ENCODE results near the gene LSM14A. TPM values are rescaled to one million over a fixed set of nuclear protein-coding genes. Genes with fewer than 3 reads are reported as not detected.
"Not testable (repeated sequence)": the region's sequence is repeated elsewhere in the genome, so short reads cannot be mapped to it uniquely, and the experiment has no call there.

LSM14A gene
- total RNA-seq, 1 donor from 2014 or later, result 95.8 TPM

GRCh38 chr19:34184880-34185491 is 12.7 kb downstream of the LSM14A start:
- peaks cover 31% of the 10 kb centered on the region for H3K36me3 Mint-ChIP-seq (ENCODE audit: low read depth)
- no peak overlapping the region for H3K4me3 Mint-ChIP-seq (ENCODE audit: low read depth)
- intact Hi-C loops (cut with micrococcal nuclease), result no loop called here
- H3K27me3 Mint-ChIP-seq (ENCODE audit: low read depth), result no peaks in the 10 kb centered on the region
- no peak for DNase-seq (ENCODE audit: low spot score)
- H3K4me1 Mint-ChIP-seq (ENCODE audit: low read depth), result peaks cover 43% of the 10 kb centered on the region
- H3K9me3 Mint-ChIP-seq, result no peaks in the 10 kb centered on the region
- H3K27ac Mint-ChIP-seq, result no peak overlapping the region

- DNase-seq (ENCODE audit: low spot score), result no peak
- H3K9me3 Mint-ChIP-seq, result no peaks in the 10 kb centered on the region
- peaks cover 44% of the 10 kb centered on the region for H3K4me1 Mint-ChIP-seq (ENCODE audit: low read depth)
- intact Hi-C loops (cut with micrococcal nuclease), result no loop called here
- H3K27ac Mint-ChIP-seq, result no peak overlapping the region
- H3K4me3 Mint-ChIP-seq (ENCODE audit: low read depth), result no peak overlapping the region
- H3K36me3 Mint-ChIP-seq (ENCODE audit: low read depth), result peaks cover 22% of the 10 kb centered on the region
- no peaks in the 10 kb centered on the region for H3K27me3 Mint-ChIP-seq (ENCODE audit: low read depth)
These were observed 13.9 kb downstream of the LSM14A start for GRCh38 chr19:34186205-34186604.

- no peak overlapping the region for H3K4me3 Mint-ChIP-seq (ENCODE audit: low read depth)
These were observed 14.7 kb downstream of the LSM14A start for GRCh38 chr19:34187011-34187410.

GRCh38 chr19:34188408-34188807 is 16.1 kb downstream of the LSM14A start:
- H3K27me3 Mint-ChIP-seq (ENCODE audit: low read depth), result no peaks in the 10 kb centered on the region
- H3K9me3 Mint-ChIP-seq, result no peaks in the 10 kb centered on the region
- no peak overlapping the region for H3K4me3 Mint-ChIP-seq (ENCODE audit: low read depth)
- peaks cover 45% of the 10 kb centered on the region for H3K4me1 Mint-ChIP-seq (ENCODE audit: low read depth)
- H3K27ac Mint-ChIP-seq, result no peak overlapping the region
- DNase-seq (ENCODE audit: low spot score), result no peak
- H3K36me3 Mint-ChIP-seq (ENCODE audit: low read depth), result peaks cover 16% of the 10 kb centered on the region
- intact Hi-C loops (cut with micrococcal nuclease), result no loop called here

More at GRCh38 chr19:34187011-34187410, 14.7 kb downstream of the LSM14A start:
- no peak overlapping the region for H3K27ac Mint-ChIP-seq
- peaks cover 46% of the 10 kb centered on the region for H3K4me1 Mint-ChIP-seq (ENCODE audit: low read depth)
- no peaks in the 10 kb centered on the region for H3K27me3 Mint-ChIP-seq (ENCODE audit: low read depth)
- no peak for DNase-seq (ENCODE audit: low spot score)
- intact Hi-C loops (cut with micrococcal nuclease), result no loop called here
- H3K36me3 Mint-ChIP-seq (ENCODE audit: low read depth), result peaks cover 23% of the 10 kb centered on the region
- H3K9me3 Mint-ChIP-seq, result no peaks in the 10 kb centered on the region

GRCh38 chr19:34189199-34189916 is 17.1 kb downstream of the LSM14A start:
- H3K36me3 Mint-ChIP-seq (ENCODE audit: low read depth), result peaks cover 23% of the 10 kb centered on the region
- H3K27me3 Mint-ChIP-seq (ENCODE audit: low read depth), result no peaks in the 10 kb centered on the region
- intact Hi-C loops (cut with micrococcal nuclease), result no loop called here
- H3K27ac Mint-ChIP-seq, result no peak overlapping the region
- no peaks in the 10 kb centered on the region for H3K9me3 Mint-ChIP-seq
- peaks cover 47% of the 10 kb centered on the region for H3K4me1 Mint-ChIP-seq (ENCODE audit: low read depth)
- no peak for DNase-seq (ENCODE audit: low spot score)
- H3K4me3 Mint-ChIP-seq (ENCODE audit: low read depth), result no peak overlapping the region

- H3K27ac Mint-ChIP-seq, result no peak overlapping the region
- H3K4me3 Mint-ChIP-seq (ENCODE audit: low read depth), result no peak overlapping the region
- H3K36me3 Mint-ChIP-seq (ENCODE audit: low read depth), result peaks cover 30% of the 10 kb centered on the region
- H3K9me3 Mint-ChIP-seq, result no peaks in the 10 kb centered on the region
- DNase-seq (ENCODE audit: low spot score), result no peak
- H3K27me3 Mint-ChIP-seq (ENCODE audit: low read depth), result no peaks in the 10 kb centered on the region
- intact Hi-C loops (cut with micrococcal nuclease), result no loop called here
- peaks cover 42% of the 10 kb centered on the region for H3K4me1 Mint-ChIP-seq (ENCODE audit: low read depth)
These were observed 17.7 kb downstream of the LSM14A start for GRCh38 chr19:34189917-34190425.

- Mint-ChIP-seq H3K36me3 (ENCODE audit: low read depth) (peaks cover 30% of the 10 kb centered on the region), H3K4me1 (ENCODE audit: low read depth) (peaks cover 28% of the 10 kb centered on the region), H3K27me3 (ENCODE audit: low read depth) (no peaks in the 10 kb centered on the region), H3K9me3 (no peaks in the 10 kb centered on the region), H3K27ac (no peak overlapping the region), H3K4me3 (ENCODE audit: low read depth) (no peak overlapping the region)
- intact Hi-C loops (cut with micrococcal nuclease), result no loop called here
- no peak for DNase-seq (ENCODE audit: low spot score)
These were observed 19.2 kb downstream of the LSM14A start for GRCh38 chr19:34191355-34191962.

GRCh38 chr19:34193439-34193838 is 21.1 kb downstream of the LSM14A start:
- no peak overlapping the region for H3K27ac Mint-ChIP-seq

GRCh38 chr19:34193876-34194275 is 21.6 kb downstream of the LSM14A start:
- H3K27me3 Mint-ChIP-seq (ENCODE audit: low read depth), result no peaks in the 10 kb centered on the region
- peaks cover 26% of the 10 kb centered on the region for H3K4me1 Mint-ChIP-seq (ENCODE audit: low read depth)
- H3K4me3 Mint-ChIP-seq (ENCODE audit: low read depth), result no peak overlapping the region
- intact Hi-C loops (cut with micrococcal nuclease), result no loop called here
- no peak for DNase-seq (ENCODE audit: low spot score)
- H3K36me3 Mint-ChIP-seq (ENCODE audit: low read depth), result peaks cover 33% of the 10 kb centered on the region
- H3K9me3 Mint-ChIP-seq, result no peaks in the 10 kb centered on the region
- no peak overlapping the region for H3K27ac Mint-ChIP-seq

More at GRCh38 chr19:34193439-34193838, 21.1 kb downstream of the LSM14A start:
- intact Hi-C loops (cut with micrococcal nuclease), result no loop called here
- H3K4me1 Mint-ChIP-seq (ENCODE audit: low read depth), result peaks cover 27% of the 10 kb centered on the region
- no peak overlapping the region for H3K4me3 Mint-ChIP-seq (ENCODE audit: low read depth)
- DNase-seq (ENCODE audit: low spot score), result no peak
- no peaks in the 10 kb centered on the region for H3K27me3 Mint-ChIP-seq (ENCODE audit: low read depth)
- H3K9me3 Mint-ChIP-seq, result no peaks in the 10 kb centered on the region
- H3K36me3 Mint-ChIP-seq (ENCODE audit: low read depth), result peaks cover 33% of the 10 kb centered on the region

GRCh38 chr19:34201133-34201532 is 28.8 kb downstream of the LSM14A start:
- Mint-ChIP-seq H3K4me3 (ENCODE audit: low read depth) (no peak overlapping the region), H3K36me3 (ENCODE audit: low read depth) (peaks cover 49% of the 10 kb centered on the region), H3K4me1 (ENCODE audit: low read depth) (no peaks in the 10 kb centered on the region), H3K27ac (no peak overlapping the region), H3K9me3 (no peaks in the 10 kb centered on the region), H3K27me3 (ENCODE audit: low read depth) (no peaks in the 10 kb centered on the region)
- DNase-seq (ENCODE audit: low spot score), result no peak
- intact Hi-C loops (cut with micrococcal nuclease), result no loop called here

GRCh38 chr19:34205324-34205723 is 33.0 kb downstream of the LSM14A start:
- DNase-seq (ENCODE audit: low spot score); intact Hi-C loops (cut with micrococcal nuclease); H3K4me1 Mint-ChIP-seq (ENCODE audit: low read depth); H3K27me3 Mint-ChIP-seq (ENCODE audit: low read depth); H3K9me3 Mint-ChIP-seq; H3K27ac Mint-ChIP-seq; H3K4me3 Mint-ChIP-seq (ENCODE audit: low read depth): not testable (repeated sequence)
- peaks cover 54% of the 10 kb centered on the region for H3K36me3 Mint-ChIP-seq (ENCODE audit: low read depth)

- Mint-ChIP-seq H3K9me3 (no peaks in the 10 kb centered on the region), H3K36me3 (ENCODE audit: low read depth) (peaks cover 57% of the 10 kb centered on the region), H3K27me3 (ENCODE audit: low read depth) (no peaks in the 10 kb centered on the region), H3K4me3 (ENCODE audit: low read depth) (no peak overlapping the region), H3K27ac (no peak overlapping the region), H3K4me1 (ENCODE audit: low read depth) (no peaks in the 10 kb centered on the region)
- intact Hi-C loops (cut with micrococcal nuclease), result no loop called here
- no peak for DNase-seq (ENCODE audit: low spot score)
These were observed 36.1 kb downstream of the LSM14A start for GRCh38 chr19:34208291-34208884.

- Mint-ChIP-seq H3K36me3 (ENCODE audit: low read depth) (peaks cover 57% of the 10 kb centered on the region), H3K4me3 (ENCODE audit: low read depth) (no peak overlapping the region), H3K9me3 (no peaks in the 10 kb centered on the region), H3K27ac (no peak overlapping the region), H3K4me1 (ENCODE audit: low read depth) (peaks cover 2% of the 10 kb centered on the region), H3K27me3 (ENCODE audit: low read depth) (no peaks in the 10 kb centered on the region)
- intact Hi-C loops (cut with micrococcal nuclease), result no loop called here
- DNase-seq (ENCODE audit: low spot score), result no peak
These were observed 37.4 kb downstream of the LSM14A start for GRCh38 chr19:34209726-34210125.
